Measurements from ENCODE around the gene OAS2.
"Not testable (repeated sequence)": the region's sequence is repeated elsewhere in the genome, so short reads cannot be mapped to it uniquely, and the experiment has no call there.

Gene OAS2

GRCh38 chr12:112987561-112987960 lies 9.2 kb downstream of the OAS2 start:
- Histone ChIP-seq H3K36me3 (ENCODE audit: control insufficient read depth in 1 of 2, insufficient read depth in 2 of 2, low read length in 2 of 2) (no peaks in the 10 kb centered on the region), H3K27ac (ENCODE audit: low read length) (no peak overlapping the region), H3K4me3 (ENCODE audit: low read depth in 1 of 2, low read length in 2 of 2) (no peak overlapping the region)

GRCh38 chr12:112988224-112988623 lies 9.9 kb downstream of the OAS2 start:
- H3K36me3 ChIP-seq (ENCODE audit: control insufficient read depth in 1 of 2, insufficient read depth in 2 of 2, low read length in 2 of 2): no peaks in the 10 kb centered on the region
- H3K9me3 ChIP-seq (ENCODE audit: control insufficient read depth in 1 of 2, low read length in 2 of 2): peaks cover 0 to 2% of the 10 kb centered on the region in 2 donors
- H3K27ac ChIP-seq (ENCODE audit: low read length): no peak overlapping the region
- no peak overlapping the region for H3K4me3 ChIP-seq (ENCODE audit: low read depth in 1 of 2, low read length in 2 of 2)
- H3K4me1 ChIP-seq (ENCODE audit: control insufficient read depth in 1 of 2, insufficient read depth in 2 of 2, low read length in 2 of 2): no peaks in the 10 kb centered on the region
- H3K27me3 ChIP-seq (ENCODE audit: low read depth, low read length): no peaks in the 10 kb centered on the region

More at GRCh38 chr12:112987561-112987960, 9.2 kb downstream of the OAS2 start:
- peaks cover 0 to under 1% of the 10 kb centered on the region in 2 donors for H3K9me3 ChIP-seq (ENCODE audit: control insufficient read depth in 1 of 2, low read length in 2 of 2)
- H3K27me3 ChIP-seq (ENCODE audit: low read depth, low read length): no peaks in the 10 kb centered on the region
- no peaks in the 10 kb centered on the region for H3K4me1 ChIP-seq (ENCODE audit: control insufficient read depth in 1 of 2, insufficient read depth in 2 of 2, low read length in 2 of 2)

DNA sequence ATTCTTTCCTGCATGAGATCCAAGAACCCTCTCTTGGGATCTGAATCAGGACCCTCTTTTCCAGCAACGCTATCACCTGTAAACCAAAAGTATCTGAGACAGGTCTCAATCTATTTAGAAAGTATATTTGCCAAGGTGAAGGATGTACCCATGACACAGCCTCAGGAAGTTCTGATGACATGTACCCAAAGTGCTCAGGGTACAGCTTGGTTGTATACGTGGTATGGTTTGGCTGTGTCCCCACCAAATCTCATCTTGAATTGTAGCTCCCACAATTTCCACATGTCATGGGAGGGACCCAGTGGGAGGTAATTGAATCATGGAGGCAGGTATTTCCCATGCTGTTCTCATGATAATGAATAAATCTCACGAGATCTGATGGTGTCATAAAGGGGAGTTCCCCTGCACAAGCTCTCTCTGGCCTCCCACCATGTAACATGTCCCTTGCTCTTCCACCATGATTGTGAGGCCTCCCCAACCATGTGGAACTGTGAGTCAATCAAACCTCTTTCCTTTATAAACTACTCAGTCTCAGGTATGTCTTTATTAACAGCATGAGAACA lies 10.6 kb downstream of the OAS2 start:
- not testable (repeated sequence) for H3K4me3 ChIP-seq (ENCODE audit: low read depth in 1 of 2, low read length in 2 of 2); H3K27ac ChIP-seq (ENCODE audit: low read length); H3K36me3 ChIP-seq (ENCODE audit: control insufficient read depth in 1 of 2, insufficient read depth in 2 of 2, low read length in 2 of 2); H3K4me1 ChIP-seq (ENCODE audit: control insufficient read depth in 1 of 2, insufficient read depth in 2 of 2, low read length in 2 of 2); H3K27me3 ChIP-seq (ENCODE audit: low read depth, low read length); H3K9me3 ChIP-seq (ENCODE audit: control insufficient read depth in 1 of 2, low read length in 2 of 2)

DNA sequence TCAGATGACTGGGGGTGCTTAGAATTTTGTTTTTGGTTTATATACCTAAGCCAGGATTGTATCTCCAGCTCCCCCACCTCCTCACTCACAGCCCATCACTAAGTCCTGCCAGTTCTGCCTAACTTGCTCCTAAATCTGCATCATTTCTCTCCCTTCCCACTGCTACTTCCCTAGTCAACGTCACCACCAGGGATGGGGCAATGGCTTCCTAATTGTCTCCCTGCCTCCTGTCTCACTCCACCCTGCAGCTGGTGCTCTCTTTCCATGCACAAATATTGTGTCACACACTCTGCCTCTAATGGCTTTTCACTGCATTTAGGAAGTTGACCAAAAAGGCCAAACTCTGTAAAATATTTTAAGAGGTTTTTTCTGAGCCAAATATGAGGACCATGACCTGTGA lies 11.5 kb downstream of the OAS2 start:
- H3K27ac ChIP-seq (ENCODE audit: low read length): no peak overlapping the region
- no peak overlapping the region for H3K4me3 ChIP-seq (ENCODE audit: low read depth in 1 of 2, low read length in 2 of 2)
- H3K9me3 ChIP-seq (ENCODE audit: control insufficient read depth in 1 of 2, low read length in 2 of 2): peaks cover 0 to 2% of the 10 kb centered on the region in 2 donors
- no peaks in the 10 kb centered on the region for H3K36me3 ChIP-seq (ENCODE audit: control insufficient read depth in 1 of 2, insufficient read depth in 2 of 2, low read length in 2 of 2)
- H3K27me3 ChIP-seq (ENCODE audit: low read depth, low read length): no peaks in the 10 kb centered on the region
- no peaks in the 10 kb centered on the region for H3K4me1 ChIP-seq (ENCODE audit: control insufficient read depth in 1 of 2, insufficient read depth in 2 of 2, low read length in 2 of 2)

DNA sequence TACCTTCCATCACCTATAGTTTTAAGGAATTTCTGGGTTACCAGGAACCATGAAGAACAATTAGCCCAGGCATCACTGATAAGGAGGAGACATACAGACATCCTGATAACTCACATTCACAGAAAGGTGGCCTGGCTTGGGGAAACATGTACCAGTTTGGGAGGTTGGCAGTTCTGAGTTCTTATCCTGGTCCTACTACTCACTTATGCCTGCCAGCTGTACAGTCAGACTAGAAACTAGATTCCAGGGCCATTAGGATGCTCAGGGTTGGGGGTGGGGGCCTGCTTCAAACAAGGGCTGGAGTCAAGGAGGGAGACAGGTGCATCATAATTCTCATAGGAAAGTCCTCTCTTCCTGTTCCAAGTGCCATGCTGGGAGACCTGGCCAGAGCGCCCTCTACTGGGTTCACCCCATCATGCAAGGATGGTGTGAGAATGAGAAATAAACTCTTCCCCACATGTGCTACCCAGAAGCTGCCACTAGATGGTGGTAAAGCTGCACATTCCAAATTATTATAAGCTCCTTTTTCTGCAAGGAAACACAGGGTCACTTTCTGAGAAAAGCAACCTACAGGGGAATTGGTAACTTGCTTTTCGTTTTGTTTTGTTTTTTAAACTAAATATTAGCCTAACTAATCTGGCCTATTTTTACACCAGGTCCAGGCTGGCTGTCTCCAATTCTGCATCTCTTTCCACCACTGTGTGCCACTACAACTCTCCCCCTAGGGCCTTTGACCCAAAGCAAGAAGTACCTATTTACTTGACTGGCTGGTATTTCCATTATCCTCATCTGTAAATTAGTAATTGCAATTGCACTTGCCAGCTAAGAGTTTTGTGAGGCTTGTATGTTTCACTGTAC lies 14.5 kb downstream of the OAS2 start:
- Histone ChIP-seq H3K9me3 (ENCODE audit: control insufficient read depth in 1 of 2, low read length in 2 of 2) (peaks cover 0 to 2% of the 10 kb centered on the region in 2 donors), H3K36me3 (ENCODE audit: control insufficient read depth in 1 of 2, insufficient read depth in 2 of 2, low read length in 2 of 2) (peaks cover 0 to 4% of the 10 kb centered on the region in 2 donors), H3K4me1 (ENCODE audit: control insufficient read depth in 1 of 2, insufficient read depth in 2 of 2, low read length in 2 of 2) (no peaks in the 10 kb centered on the region), H3K4me3 (ENCODE audit: low read depth in 1 of 2, low read length in 2 of 2) (no peak overlapping the region), H3K27me3 (ENCODE audit: low read depth, low read length) (no peaks in the 10 kb centered on the region), H3K27ac (ENCODE audit: low read length) (no peak overlapping the region)

DNA sequence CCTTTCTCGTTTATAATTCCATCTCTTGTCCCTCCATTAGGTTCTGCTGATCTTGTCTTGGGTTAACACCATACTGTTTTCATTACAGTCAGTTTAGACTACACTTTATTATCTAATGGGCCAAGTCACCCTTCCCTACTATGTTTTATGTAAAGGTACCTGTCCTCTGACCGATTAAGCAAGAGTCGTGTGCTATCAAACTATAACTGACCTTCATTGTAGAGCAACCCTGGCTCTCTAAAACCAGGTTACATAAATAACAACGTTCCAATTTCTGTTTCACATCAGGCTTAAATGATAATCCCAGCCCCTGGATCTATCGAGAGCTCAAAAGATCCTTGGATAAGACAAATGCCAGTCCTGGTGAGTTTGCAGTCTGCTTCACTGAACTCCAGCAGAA lies 16.7 kb downstream of the OAS2 start:
- Histone ChIP-seq H3K27ac (ENCODE audit: low read length) (no peak overlapping the region), H3K4me1 (ENCODE audit: control insufficient read depth in 1 of 2, insufficient read depth in 2 of 2, low read length in 2 of 2) (no peaks in the 10 kb centered on the region), H3K9me3 (ENCODE audit: control insufficient read depth in 1 of 2, low read length in 2 of 2) (peaks cover 0 to 8% of the 10 kb centered on the region in 2 donors), H3K27me3 (ENCODE audit: low read depth, low read length) (no peaks in the 10 kb centered on the region), H3K4me3 (ENCODE audit: low read depth in 1 of 2, low read length in 2 of 2) (no peak overlapping the region), H3K36me3 (ENCODE audit: control insufficient read depth in 1 of 2, insufficient read depth in 2 of 2, low read length in 2 of 2) (peaks cover 3 to 4% of the 10 kb centered on the region in 2 donors)

DNA sequence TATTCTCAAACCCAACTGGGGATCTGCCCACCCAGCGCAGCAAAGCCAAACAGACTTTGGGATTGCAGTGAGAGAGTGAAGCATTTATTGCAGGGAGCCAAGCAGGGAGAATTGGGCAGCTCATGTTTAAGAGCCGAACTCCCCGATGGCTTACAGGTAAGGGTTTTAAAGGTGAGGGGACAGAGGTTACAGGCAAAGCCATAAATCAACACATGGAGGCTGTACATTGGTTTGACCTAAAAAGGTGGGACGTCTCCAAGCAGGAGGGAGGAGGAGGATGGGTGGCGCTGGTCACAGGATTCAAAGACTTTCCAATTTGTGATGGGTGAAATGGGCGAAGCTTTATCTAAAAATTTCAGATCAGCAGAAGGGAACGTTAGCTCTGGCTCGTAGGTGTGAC lies 18.2 kb downstream of the OAS2 start:
- H3K27me3 ChIP-seq (ENCODE audit: low read depth, low read length): no peaks in the 10 kb centered on the region
- no peaks in the 10 kb centered on the region for H3K4me1 ChIP-seq (ENCODE audit: control insufficient read depth in 1 of 2, insufficient read depth in 2 of 2, low read length in 2 of 2)
- H3K27ac ChIP-seq (ENCODE audit: low read length): no peak overlapping the region
- peaks cover 3 to 4% of the 10 kb centered on the region in 2 donors for H3K36me3 ChIP-seq (ENCODE audit: control insufficient read depth in 1 of 2, insufficient read depth in 2 of 2, low read length in 2 of 2)
- peaks cover 0 to 8% of the 10 kb centered on the region in 2 donors for H3K9me3 ChIP-seq (ENCODE audit: control insufficient read depth in 1 of 2, low read length in 2 of 2)
- H3K4me3 ChIP-seq (ENCODE audit: low read depth in 1 of 2, low read length in 2 of 2): no peak overlapping the region

DNA sequence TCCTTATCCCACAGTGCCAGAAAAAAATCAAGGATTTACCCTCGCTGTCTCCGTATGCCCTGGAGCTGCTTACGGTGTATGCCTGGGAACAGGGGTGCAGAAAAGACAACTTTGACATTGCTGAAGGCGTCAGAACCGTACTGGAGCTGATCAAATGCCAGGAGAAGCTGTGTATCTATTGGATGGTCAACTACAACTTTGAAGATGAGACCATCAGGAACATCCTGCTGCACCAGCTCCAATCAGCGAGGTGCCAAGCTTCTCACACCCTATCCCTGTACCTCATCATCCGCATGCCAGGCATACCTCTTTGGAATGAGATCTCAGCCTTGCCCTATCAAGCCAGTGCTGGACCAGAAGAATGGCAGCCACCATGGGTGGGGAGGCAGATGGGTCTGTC lies 19.2 kb downstream of the OAS2 start:
- Histone ChIP-seq H3K36me3 (ENCODE audit: control insufficient read depth in 1 of 2, insufficient read depth in 2 of 2, low read length in 2 of 2) (peaks cover 3 to 4% of the 10 kb centered on the region in 2 donors), H3K27me3 (ENCODE audit: low read depth, low read length) (no peaks in the 10 kb centered on the region), H3K27ac (ENCODE audit: low read length) (no peak overlapping the region), H3K4me1 (ENCODE audit: control insufficient read depth in 1 of 2, insufficient read depth in 2 of 2, low read length in 2 of 2) (no peaks in the 10 kb centered on the region), H3K4me3 (ENCODE audit: low read depth in 1 of 2, low read length in 2 of 2) (no peak overlapping the region), H3K9me3 (ENCODE audit: control insufficient read depth in 1 of 2, low read length in 2 of 2) (peaks cover 0 to 8% of the 10 kb centered on the region in 2 donors)

- Histone ChIP-seq H3K27ac (ENCODE audit: low read length) (no peak overlapping the region), H3K4me1 (ENCODE audit: control insufficient read depth in 1 of 2, insufficient read depth in 2 of 2, low read length in 2 of 2) (no peaks in the 10 kb centered on the region), H3K4me3 (ENCODE audit: low read depth in 1 of 2, low read length in 2 of 2) (no peak overlapping the region), H3K9me3 (ENCODE audit: control insufficient read depth in 1 of 2, low read length in 2 of 2) (peaks cover 0 to 5% of the 10 kb centered on the region in 2 donors), H3K36me3 (ENCODE audit: control insufficient read depth in 1 of 2, insufficient read depth in 2 of 2, low read length in 2 of 2) (peaks cover 3 to 4% of the 10 kb centered on the region in 2 donors), H3K27me3 (ENCODE audit: low read depth, low read length) (no peaks in the 10 kb centered on the region)
Observed at GRCh38 chr12:112998987-112999767, 20.9 kb downstream of the OAS2 start.

GRCh38 chr12:113000433-113000832 lies 22.1 kb downstream of the OAS2 start:
- peaks cover 0 to 5% of the 10 kb centered on the region in 2 donors for H3K9me3 ChIP-seq (ENCODE audit: control insufficient read depth in 1 of 2, low read length in 2 of 2)

GRCh38 chr12:113002155-113002554 lies 23.8 kb downstream of the OAS2 start:
- H3K27me3 ChIP-seq (ENCODE audit: low read depth, low read length): no peaks in the 10 kb centered on the region
- H3K4me1 ChIP-seq (ENCODE audit: control insufficient read depth in 1 of 2, insufficient read depth in 2 of 2, low read length in 2 of 2): no peaks in the 10 kb centered on the region
- no peak overlapping the region for H3K4me3 ChIP-seq (ENCODE audit: low read depth in 1 of 2, low read length in 2 of 2)
- H3K36me3 ChIP-seq (ENCODE audit: control insufficient read depth in 1 of 2, insufficient read depth in 2 of 2, low read length in 2 of 2): peaks cover 3 to 15% of the 10 kb centered on the region in 2 donors
- peaks cover 0 to 5% of the 10 kb centered on the region in 2 donors for H3K9me3 ChIP-seq (ENCODE audit: control insufficient read depth in 1 of 2, low read length in 2 of 2)
- H3K27ac ChIP-seq (ENCODE audit: low read length): no peak overlapping the region

More at GRCh38 chr12:113000433-113000832, 22.1 kb downstream of the OAS2 start:
- peaks cover 3 to 8% of the 10 kb centered on the region in 2 donors for H3K36me3 ChIP-seq (ENCODE audit: control insufficient read depth in 1 of 2, insufficient read depth in 2 of 2, low read length in 2 of 2)
- H3K27me3 ChIP-seq (ENCODE audit: low read depth, low read length): no peaks in the 10 kb centered on the region
- no peak overlapping the region for H3K27ac ChIP-seq (ENCODE audit: low read length)
- H3K4me3 ChIP-seq (ENCODE audit: low read depth in 1 of 2, low read length in 2 of 2): no peak overlapping the region
- no peaks in the 10 kb centered on the region for H3K4me1 ChIP-seq (ENCODE audit: control insufficient read depth in 1 of 2, insufficient read depth in 2 of 2, low read length in 2 of 2)

Measured in muscle layer of duodenum (tissue), 2 donors.